WTC11 (cell line): Measurements from ENCODE around the gene NOTCH2. TPM values are rescaled to one million over a fixed set of nuclear protein-coding genes. Genes with fewer than 3 reads are reported as not detected.

Source experiments
- ATAC-seq: fragments of 200-7000 bp; cut with Tn5 transposase; 2 replicates; pipeline ENCODE4 v1.10.0; 2021; ENCODE audit warnings: mild to moderate bottlenecking, moderate library complexity
- CTCF ChIA-PET: fragments of 300-600 bp; sonication (Branson Sonifier 250); formaldehyde crosslinking; loops from one replicate; lab custom pipeline; 2021; ENCODE audit warnings: antibody characterized with exemption; lab: Charles Lee
- POLR2A ChIA-PET: fragments of 350-600 bp; sonication (Branson Sonifier 250); formaldehyde crosslinking; loops from one replicate; lab custom pipeline; 2021; ENCODE audit warnings: antibody characterized with exemption; lab: Charles Lee
- DNase-seq: peaks from one replicate; pipeline ENCODE4 v3.0.0; 2021; ENCODE audit warnings: low spot score
- H3K27ac Mint-ChIP-seq: 2 replicates; pipeline ENCODE4 v1.8.0; 2021; ENCODE audit warnings: mixed read lengths
- H3K27me3 Mint-ChIP-seq: 2 replicates; pipeline ENCODE4 v1.8.0; 2021; ENCODE audit warnings: low read depth, mild to moderate bottlenecking, moderate library complexity, mixed read lengths
- H3K36me3 Mint-ChIP-seq: 2 replicates; pipeline ENCODE4 v1.8.0; 2021; ENCODE audit warnings: mixed read lengths
- H3K4me1 Mint-ChIP-seq: 2 replicates; pipeline ENCODE4 v1.8.0; 2022; ENCODE audit warnings: mixed read lengths
- H3K4me3 Mint-ChIP-seq: 2 replicates; pipeline ENCODE4 v1.8.0; 2021; ENCODE audit warnings: mild to moderate bottlenecking, moderate library complexity, mixed read lengths
- H3K9me3 Mint-ChIP-seq: 2 replicates; pipeline ENCODE4 v1.8.0; 2021; ENCODE audit warnings: mixed read lengths
- ATF2 ChIP-seq: sonication (generic); formaldehyde crosslinking; IDR thresholded peaks from 2 replicates; pipeline ENCODE4 v1.8.1; 2022; ENCODE audit warnings: low read depth, missing genetic modification reagents, borderline replicate concordance
- CBFB ChIP-seq: sonication (generic); formaldehyde crosslinking; IDR thresholded peaks from 2 replicates; pipeline ENCODE4 v1.8.1; 2022; ENCODE audit warnings: mild to moderate bottlenecking, low read depth, missing genetic modification reagents
- ELF4 ChIP-seq: sonication (generic); formaldehyde crosslinking; IDR thresholded peaks from 2 replicates; pipeline ENCODE4 v1.8.1; 2022; ENCODE audit warnings: low read depth, mild to moderate bottlenecking, moderate library complexity, missing genetic modification reagents
- ESRRA ChIP-seq: sonication (generic); formaldehyde crosslinking; IDR thresholded peaks from 2 replicates; pipeline ENCODE4 v1.8.1; 2022; ENCODE audit warnings: mild to moderate bottlenecking, missing genetic modification reagents, borderline replicate concordance
- FOXK1 ChIP-seq: sonication (generic); formaldehyde crosslinking; IDR thresholded peaks from 2 replicates; pipeline ENCODE4 v1.8.0; 2022; ENCODE audit warnings: mild to moderate bottlenecking, moderate library complexity, missing genetic modification reagents
- GTF2I ChIP-seq: fragments of 250-450 bp; sonication (Bioruptor Pico); conservative IDR thresholded peaks from 2 replicates; pipeline ENCODE4 v1.4.0; 2021; ENCODE audit warnings: mild to moderate bottlenecking
- HMGA2 ChIP-seq: fragments of 250-450 bp; sonication (Bioruptor Pico); IDR thresholded peaks from 2 replicates; pipeline ENCODE4 v1.4.0; 2021; ENCODE audit warnings: mild to moderate bottlenecking, moderate library complexity
- HMGXB4 ChIP-seq: sonication (generic); formaldehyde crosslinking; IDR thresholded peaks from 2 replicates; pipeline ENCODE4 v1.8.1; 2023; ENCODE audit warnings: mild to moderate bottlenecking, moderate library complexity, missing genetic modification reagents
- JAZF1 ChIP-seq: fragments of 250-450 bp; sonication (Bioruptor Pico); IDR thresholded peaks from 2 replicates; pipeline ENCODE4 v1.9.0; 2021; ENCODE audit warnings: moderate library complexity, mild to moderate bottlenecking, inconsistent platforms
- JUN ChIP-seq: sonication (generic); formaldehyde crosslinking; IDR thresholded peaks from 2 replicates; pipeline ENCODE4 v1.8.0; 2023; ENCODE audit warnings: mild to moderate bottlenecking, missing genetic modification reagents
- MAX ChIP-seq: sonication (generic); formaldehyde crosslinking; IDR thresholded peaks from 2 replicates; pipeline ENCODE4 v1.8.0; 2022; ENCODE audit warnings: mild to moderate bottlenecking, missing genetic modification reagents
- NFE2L1 ChIP-seq: sonication (generic); formaldehyde crosslinking; IDR thresholded peaks from 2 replicates; pipeline ENCODE4 v1.8.1; 2023; ENCODE audit warnings: missing genetic modification reagents
- NR1H2 ChIP-seq: sonication (generic); formaldehyde crosslinking; IDR thresholded peaks from 2 replicates; pipeline ENCODE4 v1.9.0; 2021; ENCODE audit warnings: mild to moderate bottlenecking, moderate library complexity, missing genetic modification reagents
- NR2C2 ChIP-seq: sonication (generic); formaldehyde crosslinking; IDR thresholded peaks from 2 replicates; pipeline ENCODE4 v1.8.0; 2022; ENCODE audit warnings: mild to moderate bottlenecking, missing genetic modification reagents
- PRDM15 ChIP-seq: sonication (generic); formaldehyde crosslinking; IDR thresholded peaks from 2 replicates; pipeline ENCODE4 v1.8.0; 2022; ENCODE audit warnings: missing genetic modification reagents
- TEAD1 ChIP-seq: sonication (generic); formaldehyde crosslinking; IDR thresholded peaks from 2 replicates; pipeline ENCODE4 v1.8.0; 2022; ENCODE audit warnings: mild to moderate bottlenecking, missing genetic modification reagents
- TP53 ChIP-seq: sonication (generic); formaldehyde crosslinking; IDR thresholded peaks from 2 replicates; pipeline ENCODE4 v1.8.1; 2023; ENCODE audit warnings: mild to moderate bottlenecking, missing genetic modification reagents
- ZNF121 ChIP-seq: sonication (generic); formaldehyde crosslinking; IDR thresholded peaks from 2 replicates; pipeline ENCODE4 v1.8.0; 2023; ENCODE audit warnings: missing genetic modification reagents
- ZNF416 ChIP-seq: fragments of 250-450 bp; sonication (Bioruptor Pico); IDR thresholded peaks from 2 replicates; pipeline ENCODE4 v1.9.0; 2021; ENCODE audit warnings: mild to moderate bottlenecking, inconsistent platforms
- ZNF423 ChIP-seq: fragments of 250-450 bp; sonication (Bioruptor Pico); IDR thresholded peaks from 2 replicates; pipeline ENCODE4 v2.1.2; 2022; ENCODE audit warnings: mild to moderate bottlenecking, moderate library complexity
- ZNF532 ChIP-seq: fragments of 250-450 bp; sonication (Bioruptor Pico); IDR thresholded peaks from 2 replicates; pipeline ENCODE4 v1.9.0; 2021; ENCODE audit warnings: mild to moderate bottlenecking, borderline replicate concordance
- total RNA-seq: library from RNA; stranded (reverse); gene quantifications from 3 replicates; pipeline ENCODE4 v1.2.3, GENCODE V29; 2021

The NOTCH2 gene
- total RNA-seq, 1 experiment from 2014 or later = 60.9 TPM

GRCh38 chr1:119937198-119937597 lies 132.3 kb downstream of the NOTCH2 start:
- no peak for DNase-seq
- CTCF ChIA-PET = interaction anchor here (1.7 to 2.0 kb wide), 2 partner anchors 11 to 41 kb away, joined by 10 to 11 read pairs; partner anchors contain the start of gene ADAM30

GRCh38 chr1:119935915-119936314 lies 133.5 kb downstream of the NOTCH2 start:
- Mint-ChIP-seq H3K36me3 (peaks cover 46% of the 10 kb centered on the region), H3K27ac (no peak overlapping the region), H3K4me1 (peaks cover 13% of the 10 kb centered on the region), H3K27me3 (no peaks in the 10 kb centered on the region), H3K4me3 (no peak overlapping the region), H3K9me3 (peaks cover 5% of the 10 kb centered on the region)
- ATAC-seq (no peak), DNase-seq (no peak)
- ChIA-PET CTCF (interaction anchor here (1.7 to 2.0 kb wide), 2 partner anchors 13 to 40 kb away, joined by 10 to 11 read pairs; partner anchors contain the start of gene ADAM30), POLR2A (no interaction called here)
- TF ChIP-seq MAX (CRISPR knock-in tag) = no peak
- no peak for TF ChIP-seq HMGA2 (CRISPR knock-in tag)
- TF ChIP-seq ZNF416 = no peak
- TF ChIP-seq PRDM15 = no peak
- TF ChIP-seq NR2C2 (CRISPR knock-in tag) = no peak
- TF ChIP-seq ESRRA (CRISPR knock-in tag) = no peak
- no peak for TF ChIP-seq ZNF423 (CRISPR knock-in tag)
- no peak for TF ChIP-seq TP53 (CRISPR knock-in tag)
- no peak for TF ChIP-seq GTF2I (CRISPR knock-in tag)
- no peak for TF ChIP-seq JUN (CRISPR knock-in tag)
- TF ChIP-seq FOXK1 = no peak
- TF ChIP-seq ZNF532 (CRISPR knock-in tag) = no peak
- TF ChIP-seq NR1H2 = no peak
- no peak for TF ChIP-seq CBFB (CRISPR knock-in tag)
- no peak for TF ChIP-seq ELF4 (CRISPR knock-in tag)
- TF ChIP-seq HMGXB4 (CRISPR knock-in tag) = no peak
- no peak for TF ChIP-seq ATF2 (CRISPR knock-in tag)
- TF ChIP-seq JAZF1 (CRISPR knock-in tag) = no peak
- TF ChIP-seq ZNF121 (CRISPR knock-in tag) = no peak
- TF ChIP-seq TEAD1 = no peak

More at GRCh38 chr1:119937198-119937597, 132.3 kb downstream of the NOTCH2 start:
- peaks cover 46% of the 10 kb centered on the region for H3K36me3 Mint-ChIP-seq
- H3K9me3 Mint-ChIP-seq = peaks cover 5% of the 10 kb centered on the region
- ATAC-seq = no peak
- no peaks in the 10 kb centered on the region for H3K27me3 Mint-ChIP-seq
- H3K4me1 Mint-ChIP-seq = peaks cover 13% of the 10 kb centered on the region
- TF ChIP-seq NFE2L1 (no peak), ZNF121 (CRISPR knock-in tag) (0 out of 2 replicates have a peak, but pooled peaks have one; percentile 6)
- H3K27ac Mint-ChIP-seq = no peak overlapping the region
- POLR2A ChIA-PET = no interaction called here
- H3K4me3 Mint-ChIP-seq = no peak overlapping the region
